ENCODE measurements around the gene SECISBP2L. TPM values are rescaled to one million over a fixed set of nuclear protein-coding genes. Genes with fewer than 3 reads are reported as not detected.

SECISBP2L gene
- total RNA-seq, 1 donor from 2014 or later = 26.4 TPM

GRCh38 chr15:48967336-48967735 is 78.9 kb downstream of the SECISBP2L start:
- DNase-seq (ENCODE audit: low read depth in 2 of 2) = no peak

- DNase-seq (ENCODE audit: low read depth in 2 of 2) = peak in 1 of 2 donors; percentile 14
These were observed 79.5 kb downstream of the SECISBP2L start for GRCh38 chr15:48966595-48967301.

DNA sequence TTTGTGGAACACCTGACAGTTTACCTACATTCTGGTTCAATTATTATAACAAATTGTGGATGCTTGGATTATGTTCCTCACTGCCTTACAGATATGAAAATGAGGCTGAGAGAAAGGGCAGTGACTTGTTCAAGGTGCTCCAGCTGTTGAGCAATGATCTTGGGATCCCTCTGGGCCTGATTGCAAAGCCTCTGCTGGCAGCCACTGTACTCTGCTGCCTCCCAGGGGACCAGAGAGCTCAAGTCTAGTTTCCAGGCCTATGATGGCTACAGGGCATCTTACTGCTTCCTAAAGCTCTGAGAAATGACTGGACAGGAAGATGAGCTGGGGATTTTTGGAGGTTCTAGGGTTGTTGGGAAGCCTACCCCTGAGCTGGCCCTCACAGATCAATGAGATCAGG is 80.3 kb downstream of the SECISBP2L start:
- DNase-seq (ENCODE audit: low read depth in 2 of 2) = peak in 1 of 2 donors; percentile 12

DNA sequence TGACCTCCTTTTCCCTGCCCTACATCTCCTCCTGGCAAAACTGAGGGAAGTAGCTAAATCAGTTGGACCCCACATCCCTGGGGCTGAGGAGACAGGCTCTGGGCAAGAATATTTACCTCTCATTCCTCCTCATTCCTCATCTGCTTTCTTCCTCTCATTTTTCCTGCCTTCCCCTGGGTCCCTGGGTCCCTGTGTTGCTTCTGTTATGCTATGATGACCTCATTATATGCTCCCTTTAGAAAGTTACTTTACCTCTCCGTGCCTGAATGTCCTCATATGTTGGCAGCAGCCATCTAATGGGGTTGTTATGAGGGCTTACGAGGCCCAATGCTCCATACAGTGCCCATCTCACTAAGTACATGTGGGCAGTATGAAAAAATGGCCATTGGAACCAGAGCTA is 81.3 kb downstream of the SECISBP2L start:
- DNase-seq (ENCODE audit: low read depth in 2 of 2) = no peak

DNA sequence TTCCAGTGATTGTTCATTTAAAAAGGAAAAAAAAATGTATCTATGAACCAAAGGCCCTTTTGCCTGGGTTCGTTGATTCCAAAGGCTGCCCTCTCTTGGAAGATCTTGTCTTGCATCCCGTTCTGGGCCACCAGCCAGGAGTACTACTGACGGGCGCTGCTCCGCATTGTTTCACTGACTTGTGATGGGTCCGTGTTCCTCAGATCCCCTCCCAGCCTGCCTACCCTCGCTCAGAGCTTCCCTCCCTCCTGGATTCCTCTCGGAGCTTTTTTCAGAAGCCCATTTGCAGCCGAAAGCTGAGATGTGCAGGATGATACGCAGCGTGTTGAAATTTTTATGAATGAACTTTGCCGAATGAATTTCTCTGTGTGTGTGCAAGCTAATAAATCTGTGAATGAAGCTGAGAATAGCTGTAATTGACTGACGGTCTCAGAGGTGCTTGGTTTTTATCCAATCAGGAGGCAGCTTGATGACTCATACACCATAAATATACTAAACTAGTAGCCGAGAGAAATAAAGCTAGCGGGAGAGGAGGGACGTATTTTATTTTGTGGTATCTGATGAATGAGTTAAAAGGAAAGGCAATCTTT is 82.6 kb downstream of the SECISBP2L start, which contains the start of gene SHC4:
Gene SHC4 (minus strand): TSS at position 396 of the 590 bp plus-strand sequence. CDS start 904 bp downstream, outside the sequence.
- DNase-seq (ENCODE audit: low read depth in 2 of 2) = peak; percentile 81 to 87

DNA sequence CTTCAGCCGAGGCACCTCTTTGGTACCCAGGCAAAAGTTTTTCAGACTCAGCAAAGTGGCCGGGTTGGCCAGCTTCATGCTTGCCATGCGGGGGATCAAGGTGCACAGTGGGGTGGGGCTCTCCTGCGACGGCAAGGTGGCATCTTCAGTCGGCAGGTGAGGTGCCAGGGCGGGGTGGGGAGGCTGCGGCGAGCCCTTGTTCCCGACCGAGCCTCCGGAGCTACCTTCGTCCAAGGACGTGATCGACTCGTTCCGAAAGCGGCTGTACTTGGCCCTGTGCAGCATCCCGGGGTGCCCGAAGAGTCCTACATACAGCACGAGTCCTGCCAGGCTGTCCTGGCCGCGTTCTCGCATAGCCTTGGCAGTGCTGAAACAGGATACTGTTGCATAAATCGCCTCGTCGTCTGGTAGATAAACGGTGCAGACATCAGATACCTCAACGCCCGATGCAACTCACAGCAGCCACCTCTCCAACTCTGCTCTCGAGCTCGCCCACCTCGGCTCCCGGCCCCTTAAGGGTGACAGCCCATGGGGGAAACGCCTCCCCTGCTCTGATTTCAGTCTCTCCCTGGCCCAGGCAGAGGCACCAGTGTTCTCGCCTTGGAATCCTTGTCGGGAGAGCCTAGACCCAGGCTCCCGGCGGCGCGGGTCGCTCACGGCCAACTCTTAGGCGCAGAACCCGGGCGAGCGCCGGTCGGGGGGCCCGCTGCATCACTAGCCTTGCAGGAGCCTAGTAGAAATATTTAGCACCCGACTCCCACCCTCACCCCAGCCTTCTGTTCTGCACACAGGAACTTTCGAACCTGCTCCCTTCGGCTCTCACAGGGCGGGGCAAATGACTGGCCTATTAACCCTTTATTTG is 83.4 kb downstream of the SECISBP2L start:
- peak; percentile 41 to 49 for DNase-seq (ENCODE audit: low read depth in 2 of 2)

DNA sequence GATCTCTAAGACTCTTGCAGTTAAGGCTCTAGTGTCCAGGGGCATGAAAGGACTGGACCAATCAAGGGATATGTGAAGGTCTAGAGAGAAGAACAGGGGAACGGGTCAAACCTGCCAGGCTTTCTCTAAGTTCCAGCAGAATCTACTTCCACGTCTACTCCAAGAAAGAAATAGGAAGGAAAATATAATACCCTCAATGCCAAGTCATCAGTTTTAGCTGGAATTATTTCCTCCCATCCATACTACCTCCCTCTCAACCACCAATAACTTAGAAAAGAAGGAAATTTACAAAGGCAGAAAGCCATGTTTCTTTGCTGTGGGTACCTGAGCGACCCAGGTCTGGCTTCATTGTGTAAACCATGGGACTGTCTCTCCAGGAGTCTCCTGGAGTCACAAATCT is 90.3 kb downstream of the SECISBP2L start:
- no peak for DNase-seq (ENCODE audit: low read depth in 2 of 2)

GRCh38 chr15:48955370-48955769 is 90.9 kb downstream of the SECISBP2L start:
- no peak for DNase-seq (ENCODE audit: low read depth in 2 of 2)

DNA sequence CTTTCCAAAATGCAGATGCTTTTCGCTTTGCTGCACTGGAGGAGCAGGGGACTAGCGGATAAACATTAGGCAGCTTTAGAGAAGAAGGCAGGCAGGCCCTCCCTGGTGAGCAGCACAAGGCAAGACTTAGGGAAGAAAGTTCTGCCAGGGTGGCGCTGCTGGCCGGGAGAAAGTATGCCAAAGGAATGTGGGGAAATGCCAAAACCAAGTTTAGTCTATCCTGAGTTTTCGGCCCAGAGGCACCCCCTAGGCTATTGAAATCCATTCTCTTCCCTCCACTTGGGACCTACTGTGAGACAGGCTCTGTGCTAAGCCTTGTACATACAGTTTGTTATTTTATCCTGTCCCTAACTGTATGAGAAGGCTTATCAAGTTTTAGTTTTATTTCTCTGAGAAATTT is 91.7 kb downstream of the SECISBP2L start:
- DNase-seq (ENCODE audit: low read depth in 2 of 2) = no peak

GRCh38 chr15:48946840-48947187 is 99.4 kb downstream of the SECISBP2L start:
- no peak for DNase-seq (ENCODE audit: low read depth in 2 of 2)

GRCh38 chr15:48946074-48946839 is 100.0 kb downstream of the SECISBP2L start:
- peak; percentile 4 to 36 for DNase-seq (ENCODE audit: low read depth in 2 of 2)

DNA sequence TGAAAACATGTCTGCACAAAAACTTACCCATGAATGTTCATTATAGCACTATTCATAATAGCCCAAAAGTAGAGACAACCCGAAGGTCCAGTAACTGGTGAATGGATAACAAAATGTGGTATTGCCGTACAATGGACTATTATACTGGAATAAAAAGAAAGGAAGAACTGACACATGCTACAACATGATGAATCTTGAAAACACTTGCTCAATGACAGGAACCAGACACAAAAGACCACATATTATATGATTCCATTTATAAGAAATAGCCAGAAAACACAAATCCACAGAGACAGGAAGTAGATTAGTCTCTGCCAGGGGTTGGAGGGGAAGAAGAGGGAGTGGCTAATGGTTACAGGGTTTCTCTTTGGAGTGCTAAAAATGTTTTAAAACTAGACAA is 100.9 kb downstream of the SECISBP2L start:
- DNase-seq (ENCODE audit: low read depth in 2 of 2) = peak; percentile 39 to 77

- DNase-seq (ENCODE audit: low read depth in 2 of 2) = no peak
These were observed 104.3 kb downstream of the SECISBP2L start for GRCh38 chr15:48941904-48942303.

- DNase-seq (ENCODE audit: low read depth in 2 of 2) = peak in 1 of 2 donors; percentile 62
These were observed 105.7 kb downstream of the SECISBP2L start for GRCh38 chr15:48940508-48940907.

DNA sequence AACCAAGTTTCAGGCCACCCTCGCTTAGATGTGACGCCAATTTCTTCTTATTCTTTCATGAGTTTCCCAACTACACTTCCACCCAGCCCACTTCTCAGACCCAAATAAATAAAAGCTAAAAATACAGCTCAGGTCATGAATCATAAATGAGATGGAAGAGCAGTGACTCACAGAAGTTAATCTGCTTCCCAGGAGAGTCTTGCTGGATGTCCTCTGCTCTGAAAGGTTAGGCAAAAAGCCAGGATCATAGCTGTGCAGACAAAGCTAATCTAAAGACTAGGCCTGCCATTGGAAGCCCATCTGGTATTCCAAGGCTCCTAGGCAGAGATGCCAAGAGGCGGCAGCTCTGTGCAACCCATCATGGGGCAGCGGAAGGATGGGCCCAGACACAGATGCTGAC is 106.6 kb downstream of the SECISBP2L start:
- peak; percentile 5 to 81 for DNase-seq (ENCODE audit: low read depth in 2 of 2)

Other genes with a start within 250 kb of the SECISBP2L start
- 0.79 and 4.4 TPM in 2 replicates for gene CEP152, start 235.4 kb downstream of the SECISBP2L start, total RNA-seq
- gene EID1, start 168.3 kb downstream of the SECISBP2L start, total RNA-seq = 125 and 132 TPM in 2 replicates
- under 0.01 and 0.22 TPM in 2 replicates for gene SHC4, start 82.5 kb downstream of the SECISBP2L start, total RNA-seq
- gene COPS2, start 109.2 kb upstream of the SECISBP2L start, total RNA-seq = 30.0 and 47.5 TPM in 2 replicates
- gene GALK2, start 123.8 kb upstream of the SECISBP2L start, total RNA-seq = 32.5 and 41.3 TPM in 2 replicates